Measurements from ENCODE around the gene B4GALT2. TPM values are rescaled to one million over a fixed set of nuclear protein-coding genes. Genes with fewer than 3 reads are reported as not detected.

Gene B4GALT2
- total RNA-seq, 1 experiment from 2014 or later, result 70.9 TPM

DNA sequence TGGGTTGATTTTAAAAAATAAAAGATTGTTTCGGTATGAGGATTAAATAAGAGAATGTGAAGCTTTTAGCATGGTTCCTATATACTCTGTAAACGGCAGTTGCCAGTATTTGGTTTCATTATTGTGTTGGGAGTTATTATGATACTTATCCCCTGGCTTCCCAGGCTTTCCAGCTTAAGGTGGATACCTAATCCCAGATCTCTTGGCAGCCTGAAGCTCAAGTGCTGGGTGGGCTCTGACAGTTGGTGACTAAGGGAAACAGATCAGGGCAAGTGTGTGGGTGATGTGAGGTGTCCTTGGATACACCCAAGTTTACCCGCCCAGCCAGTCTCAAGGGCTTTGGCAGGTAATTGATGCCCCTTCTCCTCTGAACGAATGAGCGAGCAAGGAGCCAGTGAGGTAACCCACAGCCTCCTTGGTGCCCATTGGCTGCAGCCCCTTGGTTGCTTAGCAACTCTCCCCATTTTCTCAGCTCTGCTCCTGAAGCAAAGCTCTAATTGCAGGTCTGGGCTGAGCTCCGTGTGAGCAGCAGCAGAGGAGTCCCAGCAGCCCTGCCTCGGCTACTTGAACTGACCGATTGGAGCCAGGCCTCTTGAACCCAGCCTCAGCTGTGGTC is 26.2 kb upstream of the B4GALT2 start:
- H4K5ac ChIP-seq (ENCODE audit: insufficient read length, low read depth, low read length), result no peak overlapping the region
- H2AK5ac ChIP-seq (ENCODE audit: insufficient read length, low read length), result no peak overlapping the region
- 100% methylated on average over 1 of the region's 8 CpGs for WGBS (ENCODE audit: extremely low coverage, insufficient read length, low lambda C conversion rate)
- Mint-ChIP-seq H3K4me1 (peaks cover 11 to 13% of the 10 kb centered on the region in 2 experiments), H3K9me3 (no peaks in the 10 kb centered on the region), H3K27me3 (ENCODE audit: low read depth) (no peaks in the 10 kb centered on the region), H3K36me3 (ENCODE audit: insufficient read depth in 1 of 3, low read depth in 3 of 3) (peaks cover 0 to 18% (median 12%) of the 10 kb centered on the region in 3 experiments; a peak in 5 of 7 replicates), H3K27ac (peak overlapping the region in 2 of 3 experiments; percentile 21 to 60; a peak in 2 of 7 replicates), H3K4me3 (no peak overlapping the region)
- no peak overlapping the region for H3K27ac ChIP-seq (ENCODE audit: insufficient read length, low read depth, low read length)
- no peak overlapping the region for H2AFZ ChIP-seq (ENCODE audit: low read length)
- H3K23ac ChIP-seq (ENCODE audit: insufficient read length, low read depth, low read length), result no peak overlapping the region
- H3K4me1 ChIP-seq (ENCODE audit: insufficient read depth, low read length), result no peaks in the 10 kb centered on the region
- H3K23me2 ChIP-seq (ENCODE audit: insufficient read length, low read depth, low read length, poor library complexity, severe bottlenecking), result no peaks in the 10 kb centered on the region
- H3K79me1 ChIP-seq (ENCODE audit: insufficient read depth, low read depth, low read length, poor library complexity, severe bottlenecking), result no peaks in the 10 kb centered on the region
- H3K9ac ChIP-seq (ENCODE audit: extremely low read depth, insufficient read length, low read length), result no peak overlapping the region
- H3K56ac ChIP-seq (ENCODE audit: insufficient read length, low read depth, low read length), result no peak overlapping the region
- H3K18ac ChIP-seq (ENCODE audit: insufficient read length, low read depth, low read length), result no peak overlapping the region
- H2BK12ac ChIP-seq (ENCODE audit: insufficient read length, low read depth, low read length), result no peak overlapping the region
- no peak overlapping the region for H4K8ac ChIP-seq (replicated peaks; ENCODE audit: insufficient read length, low read depth, low read length)
- H3K4ac ChIP-seq (ENCODE audit: low read depth, low read length), result no peak overlapping the region
- H3K9me3 ChIP-seq (ENCODE audit: control insufficient read depth, low read depth, low read length), result no peaks in the 10 kb centered on the region
- H2BK120ac ChIP-seq (ENCODE audit: low read depth, low read length, poor library complexity, severe bottlenecking), result no peak overlapping the region
- TF ChIP-seq, protein P1, sequence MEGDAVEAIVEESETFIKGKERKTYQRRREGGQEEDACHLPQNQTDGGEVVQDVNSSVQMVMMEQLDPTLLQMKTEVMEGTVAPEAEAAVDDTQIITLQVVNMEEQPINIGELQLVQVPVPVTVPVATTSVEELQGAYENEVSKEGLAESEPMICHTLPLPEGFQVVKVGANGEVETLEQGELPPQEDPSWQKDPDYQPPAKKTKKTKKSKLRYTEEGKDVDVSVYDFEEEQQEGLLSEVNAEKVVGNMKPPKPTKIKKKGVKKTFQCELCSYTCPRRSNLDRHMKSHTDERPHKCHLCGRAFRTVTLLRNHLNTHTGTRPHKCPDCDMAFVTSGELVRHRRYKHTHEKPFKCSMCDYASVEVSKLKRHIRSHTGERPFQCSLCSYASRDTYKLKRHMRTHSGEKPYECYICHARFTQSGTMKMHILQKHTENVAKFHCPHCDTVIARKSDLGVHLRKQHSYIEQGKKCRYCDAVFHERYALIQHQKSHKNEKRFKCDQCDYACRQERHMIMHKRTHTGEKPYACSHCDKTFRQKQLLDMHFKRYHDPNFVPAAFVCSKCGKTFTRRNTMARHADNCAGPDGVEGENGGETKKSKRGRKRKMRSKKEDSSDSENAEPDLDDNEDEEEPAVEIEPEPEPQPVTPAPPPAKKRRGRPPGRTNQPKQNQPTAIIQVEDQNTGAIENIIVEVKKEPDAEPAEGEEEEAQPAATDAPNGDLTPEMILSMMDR (conservative IDR thresholded peaks at IDR 0.05), result no peak
- no peak overlapping the region for H2BK5ac ChIP-seq (ENCODE audit: insufficient read length, low read length)
- H2BK15ac ChIP-seq (ENCODE audit: low read depth, low read length), result no peak overlapping the region
- DNase-seq, result peak; percentile 91
- H3K14ac ChIP-seq (ENCODE audit: insufficient read depth, low read length), result no peak overlapping the region
- no peak overlapping the region for H3K4me2 ChIP-seq (ENCODE audit: insufficient read depth, insufficient read length, low read length)
- H2BK20ac ChIP-seq (ENCODE audit: low read depth, low read length, poor library complexity, severe bottlenecking), result no peak overlapping the region
- no peak overlapping the region for H4K91ac ChIP-seq (ENCODE audit: insufficient read length, low read depth, low read length)
- no peak overlapping the region for H3T11ph ChIP-seq (ENCODE audit: low read length)
- H3K79me2 ChIP-seq (ENCODE audit: insufficient read depth, low read length), result no peaks in the 10 kb centered on the region
- H4K20me1 ChIP-seq (ENCODE audit: control insufficient read depth, insufficient read depth, insufficient read length), result no peaks in the 10 kb centered on the region
- no peaks in the 10 kb centered on the region for H3K27me3 ChIP-seq (ENCODE audit: insufficient read depth, low read length)
